Osteoblast (primary cell): ENCODE results near the gene ATG7. TPM values are rescaled to one million over a fixed set of nuclear protein-coding genes. Genes with fewer than 3 reads are reported as not detected.

Source experiments
- DNase-seq: peaks from one replicate; pipeline ENCODE4 v3.0.0; 2011; ENCODE audit warnings: low spot score, mixed read lengths; ENCODE audit not compliant: insufficient read length; ENCODE audit errors: missing footprints
- H2AFZ ChIP-seq: 2 replicates; pipeline ENCODE4 v1.6.0; 2011; ENCODE audit warnings: mild to moderate bottlenecking, low read length
- H3K27ac ChIP-seq: 2 replicates; pipeline ENCODE4 v1.5.1; 2011; ENCODE audit warnings: mild to moderate bottlenecking, low read depth, low read length, moderate library complexity
- H3K27me3 ChIP-seq: 2 replicates; pipeline ENCODE4 v1.6.0; 2012; ENCODE audit warnings: mild to moderate bottlenecking, control low read depth, inconsistent platforms, low read length, moderate library complexity; ENCODE audit not compliant: insufficient read depth
- H3K36me3 ChIP-seq: 2 replicates; pipeline ENCODE4 v1.5.1; 2011; ENCODE audit warnings: mild to moderate bottlenecking, low read length, control low read depth, moderate library complexity; ENCODE audit not compliant: insufficient read depth
- H3K4me1 ChIP-seq: 2 replicates; pipeline ENCODE4 v1.5.1; 2011; ENCODE audit warnings: mild to moderate bottlenecking, low read length, control low read depth, moderate library complexity; ENCODE audit not compliant: insufficient read depth
- H3K4me2 ChIP-seq: 2 replicates; pipeline ENCODE4 v1.6.0; 2011; ENCODE audit warnings: mild to moderate bottlenecking, low read length; ENCODE audit not compliant: insufficient read depth
- H3K4me3 ChIP-seq: fragments of 200-600 bp; sonication (generic); 3 replicates; pipeline ENCODE4 v1.5.1; 2012; ENCODE audit warnings: mild to moderate bottlenecking, low read length, inconsistent platforms; ENCODE audit not compliant: insufficient read depth
- H3K79me2 ChIP-seq: 2 replicates; pipeline ENCODE4 v1.6.0; 2012; ENCODE audit warnings: mild to moderate bottlenecking, low read length, control low read depth, inconsistent platforms; ENCODE audit not compliant: insufficient read depth
- H3K9me3 ChIP-seq: 2 replicates; pipeline ENCODE4 v1.5.1; 2011; ENCODE audit warnings: low read depth, low read length, control low read depth
- H4K20me1 ChIP-seq: 2 replicates; pipeline ENCODE4 v1.6.0; 2012; ENCODE audit warnings: mild to moderate bottlenecking, low read length, control low read depth; ENCODE audit not compliant: insufficient read depth
- CTCF ChIP-seq: IDR thresholded peaks from 2 replicates; pipeline ENCODE4 v1.5.1; 2011; ENCODE audit warnings: mild to moderate bottlenecking, low read depth, low read length, moderate library complexity; ENCODE audit errors: extremely low read depth
- total RNA-seq: library from RNA; depleted of rRNA; stranded (reverse); fragments of >200 nt; gene quantifications from 2 replicates; pipeline ENCODE4 v1.2.3, GENCODE V29; 2012

Gene ATG7
- total RNA-seq, 1 donor, result 93.4 TPM

- no peaks in the 10 kb centered on the region for H3K27me3 ChIP-seq
- H3K36me3 ChIP-seq, result no peaks in the 10 kb centered on the region
- TF ChIP-seq CTCF, result no peak
- H3K9me3 ChIP-seq, result no peaks in the 10 kb centered on the region
- H3K4me2 ChIP-seq, result no peak overlapping the region
- no peaks in the 10 kb centered on the region for H4K20me1 ChIP-seq
- H3K4me1 ChIP-seq, result peaks cover 3% of the 10 kb centered on the region
- H3K79me2 ChIP-seq, result peaks cover 6% of the 10 kb centered on the region
- no peak for DNase-seq
- no peak overlapping the region for H3K4me3 ChIP-seq
- no peak overlapping the region for H2AFZ ChIP-seq
- no peak overlapping the region for H3K27ac ChIP-seq
Observed at GRCh38 chr3:11542551-11542950, 270.4 kb downstream of the ATG7 start.

GRCh38 chr3:11543141-11543947 lies 271.1 kb downstream of the ATG7 start:
- DNase-seq, result peak; percentile 53
- H4K20me1 ChIP-seq, result no peaks in the 10 kb centered on the region
- no peak for TF ChIP-seq CTCF
- H3K4me1 ChIP-seq, result peaks cover 5% of the 10 kb centered on the region
- no peak overlapping the region for H3K4me2 ChIP-seq
- no peaks in the 10 kb centered on the region for H3K27me3 ChIP-seq
- H3K36me3 ChIP-seq, result no peaks in the 10 kb centered on the region
- no peak overlapping the region for H3K4me3 ChIP-seq
- H2AFZ ChIP-seq, result no peak overlapping the region
- peaks cover 6% of the 10 kb centered on the region for H3K79me2 ChIP-seq
- H3K27ac ChIP-seq, result no peak overlapping the region
- no peaks in the 10 kb centered on the region for H3K9me3 ChIP-seq

- Histone ChIP-seq H3K36me3 (no peaks in the 10 kb centered on the region), H3K27ac (no peak overlapping the region), H3K4me3 (no peak overlapping the region), H3K79me2 (peaks cover 6% of the 10 kb centered on the region), H2AFZ (no peak overlapping the region), H3K4me1 (peaks cover 11% of the 10 kb centered on the region), H4K20me1 (no peaks in the 10 kb centered on the region), H3K9me3 (no peaks in the 10 kb centered on the region), H3K27me3 (no peaks in the 10 kb centered on the region), H3K4me2 (no peak overlapping the region)
- DNase-seq, result peak; percentile 75
- TF ChIP-seq CTCF, result no peak
Observed at GRCh38 chr3:11543948-11544387, 271.8 kb downstream of the ATG7 start.

- TF ChIP-seq CTCF, result no peak
- Histone ChIP-seq H3K79me2 (peaks cover 6% of the 10 kb centered on the region), H2AFZ (no peak overlapping the region), H3K4me1 (peaks cover 17% of the 10 kb centered on the region), H4K20me1 (no peaks in the 10 kb centered on the region), H3K36me3 (no peaks in the 10 kb centered on the region), H3K4me3 (no peak overlapping the region), H3K4me2 (no peak overlapping the region), H3K27me3 (no peaks in the 10 kb centered on the region), H3K9me3 (no peaks in the 10 kb centered on the region), H3K27ac (no peak overlapping the region)
- DNase-seq, result peak; percentile 84
Observed at GRCh38 chr3:11544412-11545181, 272.4 kb downstream of the ATG7 start.
